ENCODE data around the gene C1orf50.

DNA sequence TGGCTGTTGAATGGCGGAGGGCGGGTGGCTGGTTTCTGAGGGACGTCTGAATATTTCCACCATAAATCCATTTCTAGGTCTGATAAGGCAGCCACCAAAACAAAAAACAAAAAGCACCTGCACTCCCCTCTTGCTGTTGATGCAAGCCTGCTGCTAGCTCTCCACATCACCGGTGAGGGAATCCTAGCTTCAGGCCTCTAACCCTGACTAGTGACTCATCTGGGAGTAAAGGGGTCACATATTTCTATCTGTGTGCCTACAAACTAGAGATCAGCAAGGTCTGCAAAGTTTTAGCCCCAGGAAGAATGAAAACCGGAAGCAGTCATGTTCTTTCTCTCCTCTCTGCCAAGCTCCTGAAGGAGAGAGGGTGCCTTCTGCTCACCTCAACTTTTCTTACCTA, 39.5 kb downstream of the C1orf50 start:
- TF ChIP-seq CTCF (IDR thresholded peaks at IDR 0.05; ENCODE audit: extremely low read depth in 1 of 2, insufficient read depth in 1 of 2, low read depth in 1 of 2, low read length in 2 of 2) (no peak), EZH2 (IDR thresholded peaks at IDR 0.05; ENCODE audit: borderline replicate concordance, low read depth, low read length, severe bottlenecking) (no peak)

Measured in endothelial cell of umbilical vein (primary cell).